Type B pancreatic cell (in vitro differentiated cells): ENCODE results near the gene EIF2AK3. TPM values are rescaled to one million over a fixed set of nuclear protein-coding genes. Genes with fewer than 3 reads are reported as not detected.

Experiments
- DNase-seq: peaks from one replicate; pipeline ENCODE4 v3.0.0; 2021; ENCODE audit warnings: mixed read lengths; ENCODE audit not compliant: unreplicated experiment; ENCODE audit errors: extremely low spot score
- H3K27ac Mint-ChIP-seq: 2 replicates; pipeline ENCODE4 v1.8.0; 2021; ENCODE audit warnings: mild to moderate bottlenecking, mixed read lengths
- H3K27me3 Mint-ChIP-seq: 2 replicates; pipeline ENCODE4 v1.8.0; 2021; ENCODE audit warnings: mixed read lengths
- H3K36me3 Mint-ChIP-seq: 2 replicates; pipeline ENCODE4 v1.8.0; 2021; ENCODE audit warnings: mixed read lengths
- H3K4me1 Mint-ChIP-seq: one replicate; pipeline ENCODE4 v1.8.0; 2021; ENCODE audit warnings: mixed read lengths; ENCODE audit not compliant: unreplicated experiment
- H3K4me3 Mint-ChIP-seq: 2 replicates; pipeline ENCODE4 v1.8.0; 2021; ENCODE audit warnings: mild to moderate bottlenecking, mixed read lengths
- H3K9me3 Mint-ChIP-seq: 2 replicates; pipeline ENCODE4 v1.8.0; 2021; ENCODE audit warnings: mixed read lengths
- total RNA-seq: library from RNA; stranded (reverse); gene quantifications from 2 replicates; pipeline ENCODE4 v1.2.1, GENCODE V29; 2021; ENCODE audit warnings: low replicate concordance
- TF ChIP-seq, protein P1 (sequence below): fragments of 200-600 bp; sonication (generic); conservative IDR thresholded peaks from 2 replicates; pipeline ENCODE4 v1.5.0; 2021; ENCODE audit warnings: antibody characterized with exemption, mild to moderate bottlenecking

Gene EIF2AK3
- total RNA-seq, 1 donor from 2014 or later, result 22.9 TPM

GRCh38 chr2:88614497-88615157, 12.6 kb downstream of the EIF2AK3 start:
- Mint-ChIP-seq H3K36me3 (no peaks in the 10 kb centered on the region), H3K4me3 (no peak overlapping the region), H3K9me3 (no peaks in the 10 kb centered on the region), H3K4me1 (no peaks in the 10 kb centered on the region), H3K27ac (no peak overlapping the region), H3K27me3 (no peaks in the 10 kb centered on the region)
- no peak for DNase-seq
- TF ChIP-seq, protein P1, sequence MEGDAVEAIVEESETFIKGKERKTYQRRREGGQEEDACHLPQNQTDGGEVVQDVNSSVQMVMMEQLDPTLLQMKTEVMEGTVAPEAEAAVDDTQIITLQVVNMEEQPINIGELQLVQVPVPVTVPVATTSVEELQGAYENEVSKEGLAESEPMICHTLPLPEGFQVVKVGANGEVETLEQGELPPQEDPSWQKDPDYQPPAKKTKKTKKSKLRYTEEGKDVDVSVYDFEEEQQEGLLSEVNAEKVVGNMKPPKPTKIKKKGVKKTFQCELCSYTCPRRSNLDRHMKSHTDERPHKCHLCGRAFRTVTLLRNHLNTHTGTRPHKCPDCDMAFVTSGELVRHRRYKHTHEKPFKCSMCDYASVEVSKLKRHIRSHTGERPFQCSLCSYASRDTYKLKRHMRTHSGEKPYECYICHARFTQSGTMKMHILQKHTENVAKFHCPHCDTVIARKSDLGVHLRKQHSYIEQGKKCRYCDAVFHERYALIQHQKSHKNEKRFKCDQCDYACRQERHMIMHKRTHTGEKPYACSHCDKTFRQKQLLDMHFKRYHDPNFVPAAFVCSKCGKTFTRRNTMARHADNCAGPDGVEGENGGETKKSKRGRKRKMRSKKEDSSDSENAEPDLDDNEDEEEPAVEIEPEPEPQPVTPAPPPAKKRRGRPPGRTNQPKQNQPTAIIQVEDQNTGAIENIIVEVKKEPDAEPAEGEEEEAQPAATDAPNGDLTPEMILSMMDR, result no peak

DNA sequence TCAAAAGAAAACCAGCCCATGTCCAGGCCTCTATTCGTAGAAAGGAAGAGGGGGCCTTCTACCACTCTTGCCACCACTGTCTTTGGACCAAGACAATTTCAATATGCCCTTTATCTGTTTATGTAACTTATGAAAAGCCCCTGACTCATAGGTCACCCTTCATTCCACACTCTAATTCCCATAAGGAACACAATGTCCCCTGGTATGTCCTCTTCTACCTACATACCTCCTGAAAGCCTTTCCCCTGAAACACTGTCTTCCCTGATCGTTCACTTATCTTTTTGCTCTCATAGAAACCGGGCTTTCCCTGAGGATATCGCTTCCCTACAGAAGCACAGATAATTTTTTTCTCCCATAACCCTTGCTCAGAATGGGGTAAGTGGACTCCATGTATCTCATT, 13.3 kb downstream of the EIF2AK3 start:
- Mint-ChIP-seq H3K4me3 (no peak overlapping the region), H3K9me3 (no peaks in the 10 kb centered on the region), H3K27ac (no peak overlapping the region), H3K36me3 (no peaks in the 10 kb centered on the region), H3K27me3 (no peaks in the 10 kb centered on the region), H3K4me1 (no peaks in the 10 kb centered on the region)
- TF ChIP-seq, protein P1, result no peak
- no peak for DNase-seq

GRCh38 chr2:88608184-88608583, 19.1 kb downstream of the EIF2AK3 start:
- TF ChIP-seq, protein P1, result no peak
- no peak overlapping the region for H3K4me3 Mint-ChIP-seq
- H3K27me3 Mint-ChIP-seq, result no peaks in the 10 kb centered on the region
- no peak overlapping the region for H3K27ac Mint-ChIP-seq
- peaks cover 4% of the 10 kb centered on the region for H3K36me3 Mint-ChIP-seq
- H3K9me3 Mint-ChIP-seq, result no peaks in the 10 kb centered on the region
- DNase-seq, result no peak
- H3K4me1 Mint-ChIP-seq, result no peaks in the 10 kb centered on the region

DNA sequence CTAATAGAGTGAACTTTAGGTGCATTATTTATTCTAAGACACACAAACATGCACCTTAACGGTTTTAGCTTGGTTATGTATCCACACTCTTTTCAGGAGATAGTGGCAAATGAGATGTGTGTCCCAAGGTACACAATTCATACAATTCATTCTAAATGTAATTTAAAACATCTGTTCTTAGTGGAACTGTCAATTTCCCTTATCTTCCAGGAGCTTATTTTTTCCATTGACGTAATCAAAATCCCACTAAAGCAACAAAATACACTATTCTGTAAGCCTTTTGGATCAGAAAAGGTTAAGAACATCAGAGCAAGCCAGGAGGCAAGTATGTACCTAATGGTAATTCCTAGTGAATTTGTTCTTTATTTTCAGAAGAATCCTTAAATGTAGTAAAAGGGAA, 19.8 kb downstream of the EIF2AK3 start:
- Mint-ChIP-seq H3K27ac (no peak overlapping the region), H3K27me3 (no peaks in the 10 kb centered on the region), H3K4me3 (no peak overlapping the region), H3K36me3 (peaks cover 4% of the 10 kb centered on the region), H3K9me3 (no peaks in the 10 kb centered on the region), H3K4me1 (no peaks in the 10 kb centered on the region)
- no peak for DNase-seq
- TF ChIP-seq, protein P1, result no peak

GRCh38 chr2:88606371-88607030, 20.8 kb downstream of the EIF2AK3 start:
- no peak for DNase-seq
- no peaks in the 10 kb centered on the region for H3K27me3 Mint-ChIP-seq
- no peak overlapping the region for H3K4me3 Mint-ChIP-seq
- no peaks in the 10 kb centered on the region for H3K4me1 Mint-ChIP-seq
- H3K27ac Mint-ChIP-seq, result no peak overlapping the region
- no peaks in the 10 kb centered on the region for H3K9me3 Mint-ChIP-seq
- peaks cover 4% of the 10 kb centered on the region for H3K36me3 Mint-ChIP-seq
- TF ChIP-seq, protein P1, result no peak
